HEK293 (cell line): ENCODE data around the gene SNTG2.

Experiments
- CTCF ChIA-PET: fragments of 350-600 bp; formaldehyde crosslinking; extraction: SDS; loops from one replicate; lab custom pipeline; 2021; ENCODE audit warnings: antibody characterized with exemption; lab: Yijun Ruan, JAX
- POLR2A ChIA-PET: fragments of 300-600 bp; formaldehyde crosslinking; extraction: SDS; loops from one replicate; lab custom pipeline; 2020; ENCODE audit warnings: antibody characterized with exemption, inconsistent platforms; lab: Yijun Ruan, JAX
- H3K27ac ChIP-seq: fragments of 200-500 bp; sonication (Bioruptor generic); 2 replicates; pipeline ENCODE4 v1.5.1; 2014; ENCODE audit warnings: low read depth, low read length, control low read depth, inconsistent platforms; ENCODE audit errors: extremely low read depth
- H3K36me3 ChIP-seq, 2 experiments: fragments of 200-500 bp in 1 of 2; sonication (Bioruptor generic) in 1 of 2; 1 replicate in 1 of 2; 2 replicates in 1 of 2; pipeline ENCODE4 v1.5.1; 2014 to 2017; ENCODE audit warnings: inconsistent platforms in 2 of 2, low read length in 2 of 2; ENCODE audit not compliant: control insufficient read depth in 2 of 2, insufficient read depth in 1 of 2
- H3K4me1 ChIP-seq: fragments of 200-500 bp; sonication (Bioruptor generic); 2 replicates; pipeline ENCODE4 v1.5.1; 2014; ENCODE audit warnings: mild to moderate bottlenecking, low read length, inconsistent platforms; ENCODE audit not compliant: control insufficient read depth, insufficient read depth
- H3K4me3 ChIP-seq: 2 replicates; pipeline ENCODE4 v1.5.1; 2011; ENCODE audit warnings: low read depth, mild to moderate bottlenecking, control low read depth, low read length, moderate library complexity
- H3K9me3 ChIP-seq: fragments of 200-500 bp; sonication (Bioruptor generic); 2 replicates; pipeline ENCODE4 v1.5.1; 2014; ENCODE audit warnings: low read depth, low read length, inconsistent platforms; ENCODE audit not compliant: control insufficient read depth, insufficient read depth
- BCL11B ChIP-seq: fragments of 450-650 bp; formaldehyde crosslinking; IDR thresholded peaks from 2 replicates; pipeline ENCODE4 v1.5.1; 2016; ENCODE audit warnings: low read depth, missing biosample characterization, missing genetic modification characterization
- EGR2 ChIP-seq: fragments of 450-650 bp; formaldehyde crosslinking; IDR thresholded peaks from 2 replicates; pipeline ENCODE4 v1.5.1; 2016; ENCODE audit warnings: low read depth, missing biosample characterization, missing genetic modification characterization
- GFI1B ChIP-seq: fragments of 450-650 bp; formaldehyde crosslinking; IDR thresholded peaks from 2 replicates; pipeline ENCODE4 v1.5.1; 2016; ENCODE audit warnings: missing biosample characterization, missing genetic modification characterization
- HIC1 ChIP-seq: fragments of 450-650 bp; formaldehyde crosslinking; IDR thresholded peaks from 2 replicates; pipeline ENCODE4 v1.5.1; 2016; ENCODE audit warnings: missing biosample characterization, missing genetic modification characterization
- PBX3 ChIP-seq: sonication (generic); formaldehyde crosslinking; IDR thresholded peaks from 2 replicates; pipeline ENCODE4 v1.8.1; 2022; ENCODE audit warnings: mild to moderate bottlenecking, moderate library complexity, missing genetic modification reagents
- REPIN1 ChIP-seq: fragments of 450-650 bp; formaldehyde crosslinking; IDR thresholded peaks from 2 replicates; pipeline ENCODE4 v1.5.1; 2017; ENCODE audit warnings: missing biosample characterization, missing genetic modification characterization, low read depth
- SALL2 ChIP-seq: fragments of 450-650 bp; formaldehyde crosslinking; IDR thresholded peaks from 2 replicates; pipeline ENCODE4 v1.5.0; 2017; ENCODE audit warnings: missing biosample characterization, mild to moderate bottlenecking, missing genetic modification characterization, borderline replicate concordance
- SP3 ChIP-seq: fragments of 450-650 bp; formaldehyde crosslinking; IDR thresholded peaks from 2 replicates; pipeline ENCODE4 v1.5.1; 2016; ENCODE audit warnings: missing biosample characterization, missing genetic modification characterization
- ZNF112 ChIP-seq: fragments of 450-650 bp; formaldehyde crosslinking; IDR thresholded peaks from 2 replicates; pipeline ENCODE4 v1.5.0; 2017; ENCODE audit warnings: missing biosample characterization, missing genetic modification characterization
- ZNF157 ChIP-seq: fragments of 450-650 bp; formaldehyde crosslinking; IDR thresholded peaks from 2 replicates; pipeline ENCODE4 v1.5.1; 2016; ENCODE audit warnings: missing biosample characterization, missing genetic modification characterization
- ZNF2 ChIP-seq: fragments of 450-650 bp; formaldehyde crosslinking; IDR thresholded peaks from 2 replicates; pipeline ENCODE4 v1.5.1; 2016; ENCODE audit warnings: missing biosample characterization, missing genetic modification characterization
- ZNF223 ChIP-seq: fragments of 450-650 bp; formaldehyde crosslinking; IDR thresholded peaks from 2 replicates; pipeline ENCODE4 v1.5.1; 2016; ENCODE audit warnings: missing biosample characterization, missing genetic modification characterization
- ZNF274 ChIP-seq, 2 experiments: fragments of 200-500 bp in 1 of 2; fragments of 450-650 bp in 1 of 2; sonication (Bioruptor generic) in 1 of 2; formaldehyde crosslinking in 1 of 2; IDR thresholded peaks; 2 replicates each; pipeline versions ENCODE4 v1.5.1 to v1.6.1; 2014 to 2016; ENCODE audit warnings: borderline replicate concordance in 1 of 2, inconsistent platforms in 1 of 2, low read length in 1 of 2, missing biosample characterization in 1 of 2, missing genetic modification characterization in 1 of 2
- ZNF354C ChIP-seq: fragments of 450-650 bp; formaldehyde crosslinking; IDR thresholded peaks from 2 replicates; pipeline ENCODE4 v1.5.1; 2016; ENCODE audit warnings: missing biosample characterization, missing genetic modification characterization, low read depth, borderline replicate concordance
- ZNF521 ChIP-seq: fragments of 450-650 bp; formaldehyde crosslinking; IDR thresholded peaks from 2 replicates; pipeline ENCODE4 v1.5.1; 2017; ENCODE audit warnings: missing biosample characterization, mild to moderate bottlenecking, missing genetic modification characterization
- ZNF561 ChIP-seq: fragments of 450-650 bp; IDR thresholded peaks from 2 replicates; pipeline ENCODE4 v1.5.1; 2018; ENCODE audit warnings: missing biosample characterization, missing genetic modification characterization, borderline replicate concordance
- ZNF585B ChIP-seq: fragments of 450-650 bp; formaldehyde crosslinking; IDR thresholded peaks from 2 replicates; pipeline ENCODE4 v1.5.1; 2016; ENCODE audit warnings: missing biosample characterization, missing genetic modification characterization
- ZNF670 ChIP-seq: fragments of 450-650 bp; formaldehyde crosslinking; IDR thresholded peaks from 2 replicates; pipeline ENCODE4 v1.5.1; 2016; ENCODE audit warnings: missing biosample characterization, missing genetic modification characterization, low read depth
- ZNF768 ChIP-seq: fragments of 450-650 bp; formaldehyde crosslinking; IDR thresholded peaks from 2 replicates; pipeline ENCODE4 v1.5.1; 2018; ENCODE audit warnings: missing biosample characterization, mild to moderate bottlenecking, missing genetic modification characterization
- ZNF776 ChIP-seq: fragments of 450-650 bp; formaldehyde crosslinking; IDR thresholded peaks from 2 replicates; pipeline ENCODE4 v1.5.0; 2017; ENCODE audit warnings: missing biosample characterization, missing genetic modification characterization, borderline replicate concordance
- ZSCAN30 ChIP-seq: fragments of 450-650 bp; IDR thresholded peaks from 2 replicates; pipeline ENCODE4 v1.5.1; 2018; ENCODE audit warnings: missing biosample characterization, mild to moderate bottlenecking, missing genetic modification characterization, moderate library complexity
- TF ChIP-seq, protein P1 (sequence below): fragments of 450-650 bp; formaldehyde crosslinking; IDR thresholded peaks from 2 replicates; pipeline ENCODE4 v1.5.1; 2016; ENCODE audit warnings: missing biosample characterization, missing genetic modification characterization
- TF ChIP-seq, protein P2 (sequence below): fragments of 450-650 bp; formaldehyde crosslinking; IDR thresholded peaks from 2 replicates; pipeline ENCODE4 v1.5.1; 2016; ENCODE audit warnings: missing biosample characterization, missing genetic modification characterization, low read depth

The SNTG2 gene

GRCh38 chr2:989781-990467 is 39.3 kb downstream of the SNTG2 start:
- H3K36me3 ChIP-seq: no peaks in the 10 kb centered on the region
- POLR2A ChIA-PET: interaction anchor here (0.8 kb wide), 1 partner anchor 16 kb away, joined by 3 read pairs; no protein-coding TSS in a partner anchor
- no peak overlapping the region for H3K27ac ChIP-seq
- H3K9me3 ChIP-seq: no peaks in the 10 kb centered on the region
- TF ChIP-seq ZNF157 (no peak), ZNF521 (tag by site-specific recombination) (no peak), ZNF776 (tag by site-specific recombination) (no peak), ZNF670 (tag by site-specific recombination) (no peak), SALL2 (tag by site-specific recombination) (no peak), ZNF112 (tag by site-specific recombination) (no peak), ZNF223 (no peak), ZNF274 (IDR thresholded peaks at IDR 0.05; ENCODE audit: low read length) (no peak), ZNF274 (tag by site-specific recombination; IDR thresholded peaks at IDR 0.05; ENCODE audit: borderline replicate concordance) (no peak), PBX3 (CRISPR knock-in tag) (no peak), HIC1 (tag by site-specific recombination) (no peak), BCL11B (tag by site-specific recombination) (no peak), SP3 (no peak), REPIN1 (tag by site-specific recombination) (no peak), ZNF354C (tag by site-specific recombination) (no peak), ZNF768 (tag by site-specific recombination) (no peak), GFI1B (tag by site-specific recombination) (no peak)
- TF ChIP-seq, protein P1, sequence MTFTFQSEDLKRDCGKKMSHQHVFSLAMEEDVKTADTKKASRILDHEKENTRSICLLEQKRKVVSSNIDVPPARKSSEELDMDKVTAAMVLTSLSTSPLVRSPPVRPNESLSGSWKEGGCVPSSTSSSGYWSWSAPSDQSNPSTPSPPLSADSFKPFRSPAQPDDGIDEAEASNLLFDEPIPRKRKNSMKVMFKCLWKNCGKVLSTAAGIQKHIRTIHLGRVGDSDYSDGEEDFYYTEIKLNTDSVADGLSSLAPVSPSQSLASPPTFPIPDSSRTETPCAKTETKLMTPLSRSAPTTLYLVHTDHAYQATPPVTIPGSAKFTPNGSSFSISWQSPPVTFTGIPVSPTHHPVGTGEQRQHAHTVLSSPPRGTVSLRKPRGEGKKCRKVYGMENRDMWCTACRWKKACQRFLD (tag by site-specific recombination): no peak
- H3K4me3 ChIP-seq: no peak overlapping the region
- H3K4me1 ChIP-seq: no peaks in the 10 kb centered on the region
- CTCF ChIA-PET: no interaction called here

DNA sequence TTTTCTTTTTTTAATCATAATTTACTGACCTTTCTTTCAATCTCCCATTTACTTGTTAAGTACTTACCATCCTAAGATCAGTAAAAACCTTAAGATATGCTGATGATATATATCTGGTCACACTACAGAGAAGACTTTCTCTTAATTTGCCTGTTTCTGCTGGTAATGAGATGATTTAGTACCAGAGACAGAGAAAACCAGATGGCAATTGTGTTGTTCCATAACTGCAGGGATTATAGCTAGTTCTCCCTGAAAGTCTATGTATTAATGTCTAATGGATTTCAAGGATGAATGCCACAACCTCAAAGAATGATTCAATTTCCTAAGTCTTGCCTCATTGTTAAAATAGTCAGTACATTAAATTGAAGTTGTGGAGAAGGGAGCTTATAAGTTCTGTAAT is 40.3 kb downstream of the SNTG2 start:
- no peaks in the 10 kb centered on the region; the same call in 1 of the 2 replicates for H3K9me3 ChIP-seq
- H3K4me3 ChIP-seq: no peak overlapping the region
- no peaks in the 10 kb centered on the region for H3K36me3 ChIP-seq
- no peaks in the 10 kb centered on the region for H3K4me1 ChIP-seq
- ChIA-PET POLR2A (no interaction called here), CTCF (no interaction called here)
- no peak overlapping the region for H3K27ac ChIP-seq
- TF ChIP-seq ZNF2 (tag by site-specific recombination) (no peak), EGR2 (tag by site-specific recombination) (no peak), ZNF585B (tag by site-specific recombination) (no peak), ZNF561 (tag by site-specific recombination) (no peak), ZSCAN30 (tag by site-specific recombination) (no peak)
- TF ChIP-seq, protein P2, sequence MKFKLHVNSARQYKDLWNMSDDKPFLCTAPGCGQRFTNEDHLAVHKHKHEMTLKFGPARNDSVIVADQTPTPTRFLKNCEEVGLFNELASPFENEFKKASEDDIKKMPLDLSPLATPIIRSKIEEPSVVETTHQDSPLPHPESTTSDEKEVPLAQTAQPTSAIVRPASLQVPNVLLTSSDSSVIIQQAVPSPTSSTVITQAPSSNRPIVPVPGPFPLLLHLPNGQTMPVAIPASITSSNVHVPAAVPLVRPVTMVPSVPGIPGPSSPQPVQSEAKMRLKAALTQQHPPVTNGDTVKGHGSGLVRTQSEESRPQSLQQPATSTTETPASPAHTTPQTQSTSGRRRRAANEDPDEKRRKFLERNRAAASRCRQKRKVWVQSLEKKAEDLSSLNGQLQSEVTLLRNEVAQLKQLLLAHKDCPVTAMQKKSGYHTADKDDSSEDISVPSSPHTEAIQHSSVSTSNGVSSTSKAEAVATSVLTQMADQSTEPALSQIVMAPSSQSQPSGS: no peak
